Ovary (tissue), 9 donors: ENCODE results near the gene NEUROD4. TPM values are rescaled to one million over a fixed set of nuclear protein-coding genes. Genes with fewer than 3 reads are reported as not detected.

Experiments used
- DNase-seq, 5 donors: peaks; one replicate each; pipeline ENCODE4 v3.0.0-alpha.2; 2019 to 2020
- H3K27ac ChIP-seq, 2 donors: fragments of 200-600 bp; one replicate each; pipeline versions ENCODE4 v1.5.1 to v1.8.0; 2019 to 2022
- H3K27me3 ChIP-seq: fragments of 200-600 bp; one replicate; pipeline ENCODE4 v1.8.0; 2022
- H3K36me3 ChIP-seq: fragments of 200-600 bp; sonication (generic); one replicate; pipeline ENCODE4 v1.5.1; 2019
- H3K4me1 ChIP-seq: one replicate; pipeline ENCODE4 v1.8.1; 2013; ENCODE audit warnings: mild to moderate bottlenecking, moderate library complexity; ENCODE audit not compliant: insufficient read depth
- H3K4me3 ChIP-seq: fragments of 200-600 bp; sonication (generic); one replicate; pipeline ENCODE4 v1.5.1; 2017
- H3K9me3 ChIP-seq, 2 donors: fragments of 200-600 bp in 1 of 2; sonication (generic) in 1 of 2; one replicate each; pipeline versions ENCODE4 v1.5.1 to v1.8.1; 2013 to 2019; ENCODE audit warnings: mild to moderate bottlenecking in 1 of 2, moderate library complexity in 1 of 2
- CTCF ChIP-seq, 3 donors: fragments of 450-650 bp in 2 of 3; fragments of 200-600 bp in 1 of 3; IDR thresholded peaks; one replicate each; pipeline versions ENCODE4 v1.5.1 to v1.8.0; 2016 to 2022; ENCODE audit warnings: antibody characterized with exemption in 3 of 3, mild to moderate bottlenecking in 1 of 3
- EP300 ChIP-seq: sonication (generic); formaldehyde crosslinking; IDR thresholded peaks from one replicate; pipeline ENCODE4 v1.6.1; 2017; ENCODE audit warnings: antibody characterized with exemption
- POLR2A ChIP-seq: fragments of 450-650 bp; IDR thresholded peaks from one replicate; pipeline ENCODE4 v1.6.1; 2017; ENCODE audit warnings: antibody characterized with exemption, mild to moderate bottlenecking, moderate library complexity
- WGBS, 3 donors: extraction: QIAGEN DNeasy Blood & Tissue Kit in 1 of 3; methylation state at CpG; one replicate each; pipeline versions ENCODE4 v1.1.5 to v1.1.7; 2013 to 2017; 5-methylcytosine and 5-hydroxymethylcytosine counted together
- intact Hi-C, 4 donors: fragments of 100-400 bp; cut with DNase I; formaldehyde crosslinking; loops; one replicate each; pipeline versions ENCODE4 v1.11.0 to v1.15.1; 2022 to 2023
- polyA plus RNA-seq, 2 donors: library from polyadenylated mRNA; stranded (reverse); fragments of 200-250 nt in 1 of 2; fragments of 350-450 nt in 1 of 2; fragmentation: Illumina TruSeq in 1 of 2; extraction: RNeasy Lipid Tissue Mini Kit (QIAGEN cat#74804) in 1 of 2; gene quantifications; one replicate each; pipeline ENCODE4 v1.2.3, GENCODE V29; 2013 to 2014
- total RNA-seq, 7 donors: library from RNA; depleted of rRNA in 2 of 7; stranded (reverse); fragments of >200 nt in 2 of 7; fragmentation: NEBNext Ultra II Directional in 3 of 7; extraction: Animal tissue kit (Norgen Biotek cat#: 25700) in 3 of 7; gene quantifications; one replicate each; pipeline versions ENCODE4 v1.1.0 to v1.2.4, GENCODE V29; 2016 to 2023
- donor health status: DM: no; HTN: no; CAD: no; lungs with moderate emphysema.
- donor health status: DM: no; HTN: no; CAD: no.
- donor health status: Bipolar disorder and iron deficiency.
- donor health status: DM: yes; HTN: yes; CAD: no.
- donor health status: DM: no; HTN: no; CAD: no.
- donor health status: DM: yes; HTN: yes; CAD: no.

The NEUROD4 gene
- total and polyA plus RNA-seq, 9 donors: not detected

GRCh38 chr12:54998958-54999510, 20.7 kb upstream of the NEUROD4 start:
- Histone ChIP-seq H3K4me3 (no peak overlapping the region), H3K9me3 (no peaks in the 10 kb centered on the region), H3K4me1 (no peaks in the 10 kb centered on the region), H3K36me3 (no peaks in the 10 kb centered on the region), H3K27me3 (no peaks in the 10 kb centered on the region), H3K27ac (no peak overlapping the region)
- intact Hi-C loops: loop anchor here in 3 of 4 donors (5.0 to 10.0 kb wide), 3 partner anchors 68 to 146 kb away; no protein-coding TSS in a partner anchor
- DNase-seq: no peak
- 65 to 68% (median 67%) methylated on average over 5 of the region's 5 CpGs for WGBS, 3 donors
- TF ChIP-seq EP300 (no peak), CTCF (IDR thresholded peaks at IDR 0.05) (no peak), POLR2A (no peak)

- no peaks in the 10 kb centered on the region for H3K9me3 ChIP-seq
- TF ChIP-seq EP300 (no peak), CTCF (IDR thresholded peaks at IDR 0.05) (no peak), POLR2A (no peak)
- no peak overlapping the region for H3K4me3 ChIP-seq
- intact Hi-C loops: loop anchor here in 1 of 4 donors (5.0 kb wide), 1 partner anchor 66 kb away; no protein-coding TSS in a partner anchor
- H3K36me3 ChIP-seq: no peaks in the 10 kb centered on the region
- DNase-seq: no peak
- H3K27ac ChIP-seq: no peak overlapping the region
- no peaks in the 10 kb centered on the region for H3K27me3 ChIP-seq
- WGBS, 3 donors: 78 to 83% (median 79%) methylated on average over 4 of the region's 4 CpGs
- H3K4me1 ChIP-seq: no peaks in the 10 kb centered on the region
These were observed 18.4 kb upstream of the NEUROD4 start for GRCh38 chr12:55001198-55001868.

- Histone ChIP-seq H3K4me1 (no peaks in the 10 kb centered on the region), H3K36me3 (no peaks in the 10 kb centered on the region), H3K9me3 (no peaks in the 10 kb centered on the region), H3K27ac (no peak overlapping the region), H3K27me3 (no peaks in the 10 kb centered on the region), H3K4me3 (no peak overlapping the region)
- WGBS, 3 donors: 21 to 39% (median 22%) methylated on average over 2 of the region's 2 CpGs
- TF ChIP-seq CTCF (IDR thresholded peaks at IDR 0.05) (no peak), EP300 (no peak), POLR2A (no peak)
- DNase-seq: no peak
- intact Hi-C loops: loop anchor here in 1 of 4 donors (5.0 kb wide), 1 partner anchor 65 kb away; no protein-coding TSS in a partner anchor
These were observed 17.4 kb upstream of the NEUROD4 start for GRCh38 chr12:55002355-55002754.

GRCh38 chr12:55008944-55009585, 10.7 kb upstream of the NEUROD4 start:
- 19 to 32% (median 21%) methylated on average over 5 to 6 of the region's 6 CpGs for WGBS, 3 donors
- H3K4me3 ChIP-seq: no peak overlapping the region
- intact Hi-C loops: no loop called here
- H3K27me3 ChIP-seq: no peaks in the 10 kb centered on the region
- H3K9me3 ChIP-seq: no peaks in the 10 kb centered on the region
- TF ChIP-seq CTCF (IDR thresholded peaks at IDR 0.05) (no peak), POLR2A (no peak), EP300 (no peak)
- H3K4me1 ChIP-seq: no peaks in the 10 kb centered on the region
- no peaks in the 10 kb centered on the region for H3K36me3 ChIP-seq
- DNase-seq: no peak
- no peak overlapping the region for H3K27ac ChIP-seq
